Activated T-cell treated with anti-CD3 and anti-CD28 coated beads, Interleukin-2, amount 50 U/mL, for 48 hours (primary cell): ENCODE data around the gene BIN1.
A peak's percentile ranks its signal among the peaks of the same experiment; 100 is the strongest.

Experiments
- DNase-seq, 2 experiments: peaks; one replicate each; pipeline ENCODE4 v3.0.0-alpha.2; 2020

Gene BIN1

DNA sequence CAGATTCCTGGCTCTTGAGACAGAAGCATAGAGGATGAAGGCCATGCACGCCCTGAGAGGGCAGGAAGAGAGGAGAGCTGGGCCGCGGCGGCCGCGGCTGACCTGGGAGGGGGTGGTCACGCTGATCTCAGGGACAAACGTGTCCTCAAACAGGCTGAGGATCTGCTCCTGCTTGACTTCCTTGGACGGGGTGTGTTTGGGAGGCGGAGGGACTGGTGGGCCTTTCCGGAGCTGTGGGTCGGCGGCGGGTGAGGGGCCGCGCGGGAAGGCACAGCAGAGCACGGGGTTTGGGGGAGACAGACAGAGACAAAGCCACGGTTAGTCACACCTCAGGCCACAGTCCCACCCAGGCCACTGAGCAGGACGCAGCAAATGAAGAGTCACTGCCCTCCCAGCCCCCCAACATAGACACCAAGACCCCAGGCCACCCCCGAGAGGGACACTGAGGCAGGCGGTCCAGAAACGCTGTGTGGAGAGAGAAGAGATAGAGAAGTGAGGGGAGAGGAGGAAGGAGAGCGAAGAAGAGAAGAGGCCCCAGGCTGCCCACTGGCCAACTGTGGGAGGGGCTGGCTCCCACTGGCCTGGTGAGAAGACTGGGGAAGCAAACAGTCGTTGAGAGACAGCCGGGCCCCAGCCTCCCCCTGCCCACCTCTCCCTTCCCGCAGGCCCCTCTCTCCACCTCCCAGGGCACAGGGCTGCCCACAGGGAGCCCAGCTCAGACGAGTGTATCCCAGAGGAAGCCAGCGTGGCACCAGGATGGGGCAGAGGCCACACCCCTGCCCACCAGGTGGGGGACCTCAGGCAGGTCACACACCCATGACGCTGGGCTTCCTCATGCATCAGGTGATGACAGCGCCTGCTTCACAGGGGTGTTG is 49.3 kb downstream of the BIN1 start:
- DNase-seq: no peak

DNA sequence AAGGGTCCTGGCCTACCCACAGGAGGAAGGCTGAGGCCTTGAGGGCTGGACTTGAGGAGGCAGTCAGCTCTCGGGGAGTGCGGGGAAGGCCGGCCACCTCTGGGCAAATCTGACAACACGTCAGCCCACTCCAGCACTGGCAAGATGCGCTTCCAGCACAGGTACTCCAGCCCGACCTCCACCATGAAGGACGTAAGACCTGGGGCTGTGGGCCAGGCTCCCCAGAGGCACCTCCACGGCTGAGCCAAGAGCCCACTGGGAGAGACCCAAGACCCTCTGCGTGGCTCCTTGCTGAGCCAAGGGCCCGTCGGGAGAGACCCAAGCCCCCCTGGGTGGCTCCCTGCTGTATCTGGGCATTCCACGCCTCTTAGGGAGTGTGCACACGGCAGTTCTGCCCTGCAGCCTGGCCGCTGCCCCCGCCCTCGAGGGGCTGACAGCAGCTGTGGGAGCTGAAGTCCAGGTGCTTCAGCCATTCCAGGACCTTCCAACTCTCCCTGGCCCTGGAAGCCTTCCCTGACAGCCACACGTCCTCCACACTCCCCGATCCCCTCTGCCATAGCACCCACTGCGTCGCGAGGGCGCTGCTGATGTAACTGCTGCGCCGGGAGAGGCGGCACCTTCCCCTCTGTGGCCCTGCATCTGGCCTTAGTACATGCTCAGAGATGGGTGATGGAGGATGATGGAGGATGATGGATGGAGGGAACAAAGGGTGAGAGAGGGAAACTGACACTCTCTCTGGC is 50.2 kb downstream of the BIN1 start:
- DNase-seq: no peak

DNA sequence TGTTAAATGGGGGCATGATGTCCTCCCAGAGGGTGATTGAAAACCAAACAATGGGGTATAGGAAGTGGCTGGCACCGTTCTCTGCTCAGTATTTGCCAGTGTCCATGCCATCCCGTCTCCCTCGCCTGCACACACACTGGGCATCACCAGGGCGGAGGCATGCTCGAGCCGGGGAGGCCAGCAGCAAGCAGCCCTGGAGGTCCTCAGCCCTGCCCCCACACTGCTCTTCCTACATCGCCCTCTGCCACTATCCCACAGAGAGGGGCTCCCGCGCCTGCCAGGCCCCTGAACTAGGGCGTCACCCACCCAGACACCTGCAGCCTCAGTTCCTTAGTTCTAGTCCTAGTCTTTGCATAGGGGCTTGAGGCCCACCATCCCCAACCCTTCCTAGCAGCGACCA is 50.9 kb downstream of the BIN1 start:
- DNase-seq: no peak

DNA sequence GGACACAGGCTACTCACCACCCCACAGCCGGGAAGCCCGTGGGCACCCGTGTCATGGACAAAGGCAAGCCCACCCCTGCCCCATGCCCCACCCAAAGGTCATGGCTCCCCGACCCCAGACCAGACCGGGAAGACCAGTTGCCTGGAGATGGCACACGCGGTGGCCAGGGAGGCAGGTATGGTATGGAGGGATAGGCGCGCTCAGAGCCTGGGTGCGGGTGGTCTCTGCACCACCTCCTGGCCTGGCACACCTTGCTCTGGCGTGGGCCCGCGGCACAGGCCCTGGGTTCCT is 51.2 kb downstream of the BIN1 start:
- no peak for DNase-seq

DNA sequence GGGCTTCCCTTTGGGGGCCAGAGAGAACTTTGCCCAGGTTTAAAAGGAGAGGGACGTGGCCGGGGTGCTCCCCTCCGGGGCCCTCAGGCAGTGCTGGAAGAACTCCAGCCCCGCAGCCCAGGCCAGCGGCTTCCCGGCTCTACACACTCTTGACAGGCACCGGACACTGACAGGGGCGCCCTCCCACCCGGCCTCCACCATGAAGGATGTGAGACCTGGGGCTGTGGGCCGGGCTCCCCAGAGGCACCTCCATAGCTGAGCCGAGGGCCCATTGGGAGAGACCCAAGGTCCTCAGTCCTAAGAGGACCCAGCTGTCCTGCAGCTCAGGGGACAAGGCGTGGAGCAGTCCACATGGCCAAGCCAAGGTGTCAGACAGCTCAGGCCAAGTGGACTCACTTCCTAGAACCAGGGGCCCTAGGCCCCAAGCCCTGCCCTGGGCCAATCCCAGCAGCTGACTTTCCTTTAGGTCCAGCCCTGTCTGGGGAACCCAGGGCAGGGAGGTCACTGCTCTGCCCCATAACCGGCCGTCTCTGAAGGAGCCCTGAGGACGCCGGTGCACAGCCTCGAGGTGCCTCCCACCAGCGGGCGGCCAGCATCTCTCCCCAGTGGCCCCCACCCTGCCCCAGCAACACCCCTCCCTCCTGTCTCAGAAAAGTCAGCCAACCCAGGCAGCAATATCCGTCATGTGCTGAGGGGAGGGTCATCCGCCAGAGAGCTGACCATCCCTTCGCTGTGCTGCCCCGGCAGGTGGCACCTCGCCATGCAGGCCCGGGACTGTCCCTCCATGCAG is 51.8 kb downstream of the BIN1 start:
- DNase-seq: no peak

DNA sequence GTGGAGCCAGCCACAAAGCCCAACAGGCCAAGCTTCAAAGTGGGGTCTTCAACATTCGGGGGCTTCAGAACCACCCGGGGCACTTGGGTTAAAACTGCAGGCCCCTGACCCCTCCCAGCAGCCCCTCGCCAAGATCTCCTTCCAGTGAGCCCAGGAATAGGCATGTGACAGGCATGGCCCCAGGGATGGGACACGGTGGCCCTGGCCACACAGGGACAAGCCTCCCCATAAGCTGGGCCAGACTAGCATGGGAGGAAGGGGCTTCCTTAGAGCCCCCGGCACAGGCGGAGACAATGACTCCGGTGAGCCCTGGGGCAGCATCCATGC is 52.4 kb downstream of the BIN1 start:
- no peak for DNase-seq

DNA sequence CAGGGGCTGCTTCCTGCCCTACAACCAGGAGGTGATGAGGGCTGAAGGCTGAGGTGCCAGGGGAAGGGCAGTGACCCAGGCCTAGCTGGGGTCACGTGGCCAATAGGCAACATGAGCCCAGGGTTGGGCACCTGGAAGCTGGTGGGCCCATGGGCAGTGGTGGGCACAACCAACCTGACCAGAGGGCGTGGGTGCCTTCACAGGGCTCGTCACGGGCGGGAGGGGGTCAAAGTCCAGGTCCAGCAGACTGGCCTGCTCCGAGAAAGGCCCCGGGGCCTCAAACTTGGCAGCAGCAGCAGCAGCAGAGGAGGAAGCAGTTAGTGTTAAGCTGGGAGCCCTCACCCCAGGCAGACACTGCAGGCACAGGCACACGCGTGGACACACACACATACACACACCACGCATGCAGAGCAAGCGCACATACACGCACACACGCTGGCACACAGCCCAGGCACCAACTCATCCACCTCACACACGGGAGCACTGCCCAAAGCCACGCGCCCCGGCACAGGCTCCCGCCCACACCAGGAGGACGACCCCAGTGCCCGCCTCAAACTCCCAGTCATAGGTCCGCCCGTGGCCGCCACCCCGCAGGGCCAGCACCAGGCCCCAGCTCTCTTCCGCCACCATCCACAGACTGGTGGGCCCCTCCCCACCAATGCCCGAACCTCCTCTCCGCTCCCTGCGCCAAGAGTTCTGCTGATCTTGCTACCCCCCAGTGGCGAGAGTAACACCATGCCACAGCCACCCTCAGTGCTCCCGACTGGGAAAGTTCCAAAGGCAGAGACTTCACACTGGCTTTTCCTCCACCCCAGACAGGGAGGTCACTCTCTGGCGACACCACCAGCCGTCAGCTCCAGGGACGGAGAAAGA is 53.0 kb downstream of the BIN1 start:
- no peak for DNase-seq

DNA sequence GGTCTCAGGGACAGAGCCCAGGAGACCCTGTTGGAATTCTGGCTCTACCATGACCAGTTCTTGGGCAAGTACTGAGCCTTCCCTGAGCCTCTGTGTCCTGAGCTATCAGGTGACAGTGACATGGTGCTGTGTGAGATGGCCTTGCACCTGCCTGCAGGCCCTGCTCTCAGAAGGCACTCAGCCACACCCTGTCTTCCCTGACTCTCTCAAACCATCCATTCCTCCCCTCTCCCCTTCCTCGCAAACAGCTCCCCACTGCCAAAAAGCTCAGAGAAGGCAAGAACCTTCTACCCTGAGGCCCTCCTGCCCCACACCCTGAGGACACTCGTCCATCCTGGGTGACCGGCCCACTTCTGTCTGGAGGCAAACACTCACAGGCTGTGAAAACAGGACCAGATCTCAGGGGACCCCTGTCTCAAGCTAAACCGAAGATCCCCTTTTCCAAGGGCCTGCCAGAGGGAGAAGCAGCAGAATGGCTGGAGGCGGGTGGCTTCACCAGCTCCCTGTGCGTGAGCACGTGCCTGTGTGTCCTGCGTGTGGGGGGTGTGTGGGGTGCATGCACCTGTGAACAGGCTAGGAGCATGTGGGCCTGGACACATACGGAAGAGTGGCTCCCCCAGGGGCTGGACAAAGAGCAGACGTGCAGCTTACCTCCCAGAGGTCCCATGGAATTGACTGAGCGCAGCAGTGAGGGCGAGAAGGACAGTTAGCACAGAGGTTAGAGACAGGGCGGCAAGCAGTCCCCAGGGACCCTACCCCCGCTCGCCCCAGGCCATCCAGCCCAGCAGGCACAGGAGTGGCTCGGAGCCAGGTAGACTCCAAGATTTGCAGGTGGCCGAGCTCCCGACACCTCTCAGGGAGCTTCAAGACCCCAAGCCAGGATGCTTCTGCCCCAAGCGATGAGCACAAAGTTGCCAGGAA is 53.9 kb downstream of the BIN1 start:
- DNase-seq: no peak

DNA sequence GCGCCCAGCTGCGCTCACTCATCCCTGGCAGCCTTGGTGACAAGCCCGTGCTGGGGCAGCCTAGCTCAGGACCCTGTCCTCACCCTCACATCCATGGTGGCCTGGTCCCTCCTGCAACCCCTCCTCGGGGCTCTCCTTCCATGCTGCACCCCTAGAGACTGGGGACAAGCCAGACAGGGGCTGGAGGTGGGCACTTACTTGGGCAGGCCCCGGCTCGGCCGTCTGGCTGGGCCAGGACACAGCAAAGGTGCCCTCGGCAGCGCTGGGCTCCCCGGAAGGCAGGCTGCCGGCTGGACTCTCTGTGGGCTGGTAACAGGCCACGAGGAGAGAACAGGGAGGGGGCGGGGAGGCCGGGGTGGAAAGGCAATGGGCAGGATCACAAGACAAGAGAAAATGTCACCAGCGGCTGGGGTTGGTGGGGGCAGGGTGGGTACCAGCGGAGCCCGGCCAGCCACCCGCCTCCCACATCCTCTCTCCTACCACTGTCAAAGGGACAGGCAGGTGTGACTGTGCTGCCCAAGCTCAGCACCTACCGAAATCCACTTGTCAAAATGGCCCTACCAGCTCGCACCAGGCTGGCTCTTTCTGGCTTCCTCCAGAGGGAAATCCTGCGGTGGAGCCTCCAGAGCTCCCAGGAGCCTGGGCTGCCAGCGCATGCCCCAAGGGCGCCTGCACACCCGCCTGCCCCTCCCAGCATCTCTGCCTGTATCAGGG is 54.7 kb downstream of the BIN1 start:
- DNase-seq: no peak

DNA sequence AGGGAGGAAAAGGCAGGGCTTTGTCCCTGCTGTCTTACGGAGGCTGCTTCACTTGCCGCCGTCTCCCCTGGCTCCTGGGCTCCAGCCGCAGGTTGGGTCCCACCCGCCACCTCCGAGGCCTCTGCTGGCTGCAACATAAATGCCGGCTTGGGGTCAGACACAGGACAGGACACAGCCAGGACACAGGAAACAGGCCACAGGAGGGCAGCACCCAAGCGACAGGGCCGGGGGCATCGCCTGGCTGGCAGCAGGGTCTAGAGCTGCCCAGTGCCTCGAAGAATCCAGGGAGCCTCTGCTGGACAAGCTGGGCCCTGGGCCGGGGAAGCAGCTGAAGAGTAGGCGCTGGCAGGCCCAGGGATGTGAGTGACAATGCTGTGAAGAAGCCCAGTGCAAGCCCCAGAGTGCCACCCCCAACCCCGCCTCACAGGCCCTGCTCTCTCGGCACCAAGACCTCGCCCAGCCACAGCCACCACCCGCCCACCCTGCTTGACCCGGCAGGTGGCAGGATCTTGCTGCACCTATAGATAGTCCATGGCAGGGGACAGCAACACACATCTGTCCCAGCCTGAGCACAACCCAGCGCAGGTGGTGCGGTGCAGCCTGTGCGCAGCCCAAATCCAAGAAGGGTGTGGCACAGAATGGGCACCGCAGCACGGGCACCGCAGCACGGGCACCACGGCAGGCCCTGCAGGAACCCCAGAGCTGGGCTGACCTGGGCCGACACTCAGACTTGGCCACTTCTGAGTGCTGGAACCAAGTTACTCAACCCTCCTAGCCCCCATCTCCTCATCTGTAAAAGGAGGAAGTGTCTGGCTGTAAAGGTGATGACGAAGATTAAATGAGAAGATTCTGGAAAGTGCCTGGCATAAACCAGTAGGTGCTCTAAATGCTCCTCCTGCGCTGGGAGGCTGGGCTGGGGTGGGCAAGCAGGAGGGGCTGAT is 55.6 kb downstream of the BIN1 start:
- no peak for DNase-seq

DNA sequence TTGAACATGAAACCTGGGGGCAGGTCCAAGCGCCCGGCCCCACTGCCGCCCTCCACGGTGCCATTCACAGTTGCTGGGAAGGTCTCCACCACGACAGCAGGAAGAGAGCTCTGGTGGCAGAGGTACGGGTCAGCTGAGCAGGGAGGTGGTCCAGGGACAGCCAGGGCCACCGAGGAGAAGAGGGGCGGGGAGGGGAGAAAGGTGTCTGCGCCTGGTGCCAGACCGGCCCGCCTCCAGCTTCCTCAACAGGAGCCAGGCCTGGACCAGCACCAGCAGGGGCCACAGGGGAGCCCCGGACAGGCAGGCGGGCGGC is 56.2 kb downstream of the BIN1 start:
- DNase-seq: no peak

DNA sequence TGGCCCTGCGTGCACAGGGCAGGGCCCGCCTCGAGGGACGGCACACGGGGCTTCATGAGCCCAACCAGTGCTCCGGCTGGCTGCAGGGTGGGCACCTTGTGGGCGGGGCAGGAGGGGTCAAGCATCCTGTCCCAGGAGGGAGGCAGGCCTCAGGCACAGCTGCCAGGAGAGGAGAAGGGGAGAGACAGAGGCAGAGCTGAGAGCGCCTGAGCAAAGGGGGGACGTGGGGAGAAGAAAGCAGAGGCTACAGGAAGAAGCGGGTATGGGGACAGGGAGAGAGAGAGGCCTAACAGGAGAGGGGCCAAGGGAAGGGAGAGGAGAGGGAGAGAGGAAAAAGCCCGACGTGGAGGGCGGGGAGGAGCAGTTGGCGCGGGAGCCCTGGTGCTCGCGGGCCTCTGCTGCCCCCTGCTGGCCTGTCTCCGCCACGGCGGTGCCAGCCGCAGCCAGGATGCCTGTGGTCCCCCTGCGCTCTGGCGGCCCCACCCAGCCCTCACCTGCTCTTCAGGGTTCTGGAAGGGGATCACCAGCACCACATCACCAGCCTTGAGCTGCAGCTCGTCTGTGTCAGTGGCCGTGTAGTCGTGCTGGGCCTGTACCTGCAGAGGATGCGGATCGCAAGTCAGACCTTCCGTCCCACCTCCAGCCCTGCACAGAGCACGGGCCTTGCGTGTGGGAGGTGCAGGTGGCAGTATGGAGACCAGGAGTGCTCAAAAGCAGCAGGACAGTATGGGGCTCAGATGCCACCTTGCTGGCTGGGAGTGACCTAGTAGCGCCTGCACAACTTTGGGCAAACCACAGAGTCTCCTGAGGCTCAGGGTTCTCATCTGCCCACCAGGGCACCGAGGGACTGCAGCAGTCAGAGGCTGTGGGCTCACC is 56.8 kb downstream of the BIN1 start:
- peak; percentile 73 to 81 for DNase-seq

DNA sequence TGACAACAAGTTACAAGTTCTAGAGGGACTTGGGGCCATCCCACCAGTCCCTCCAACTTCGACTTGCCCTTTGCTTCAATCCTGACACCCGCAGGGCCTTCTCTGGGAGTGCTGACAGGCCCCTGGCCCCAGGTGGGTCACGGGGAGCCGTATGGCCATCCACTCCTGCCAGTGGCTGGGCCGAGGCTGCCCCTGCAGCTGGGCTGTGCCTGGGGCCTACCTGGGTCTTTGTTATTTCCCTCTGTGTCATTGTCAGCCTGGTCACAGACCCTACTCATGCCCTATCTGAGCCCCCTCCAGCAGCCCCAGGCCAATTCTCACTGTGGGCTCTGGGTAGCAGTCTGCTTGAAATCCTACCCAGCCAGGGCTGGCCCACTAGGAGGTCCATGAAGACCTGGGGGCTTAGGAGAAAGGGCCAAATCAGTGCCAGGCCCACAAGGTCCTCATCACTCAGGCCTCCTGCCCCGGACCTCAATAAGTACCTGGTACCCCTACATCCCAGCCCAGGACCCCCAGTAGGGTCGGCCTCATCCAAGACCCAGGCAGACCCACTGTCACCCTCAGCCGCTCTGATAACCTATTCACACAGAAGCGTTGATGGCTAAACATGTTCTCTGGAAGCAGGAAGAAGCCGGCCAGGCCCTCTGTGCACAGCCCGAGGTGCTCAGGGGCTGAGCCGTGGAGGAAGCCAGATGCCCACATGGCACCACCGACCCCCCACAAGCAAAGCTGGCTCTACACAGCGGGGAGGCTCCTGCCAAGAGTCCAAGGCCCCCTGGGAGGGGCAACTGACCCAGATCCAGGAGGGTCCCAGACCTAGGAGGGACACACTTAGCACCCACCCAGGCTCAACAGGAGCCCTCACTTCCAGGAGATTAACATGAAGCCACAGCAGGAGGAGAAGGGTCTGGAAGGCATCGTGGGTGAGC is 57.7 kb downstream of the BIN1 start:
- no peak for DNase-seq

DNA sequence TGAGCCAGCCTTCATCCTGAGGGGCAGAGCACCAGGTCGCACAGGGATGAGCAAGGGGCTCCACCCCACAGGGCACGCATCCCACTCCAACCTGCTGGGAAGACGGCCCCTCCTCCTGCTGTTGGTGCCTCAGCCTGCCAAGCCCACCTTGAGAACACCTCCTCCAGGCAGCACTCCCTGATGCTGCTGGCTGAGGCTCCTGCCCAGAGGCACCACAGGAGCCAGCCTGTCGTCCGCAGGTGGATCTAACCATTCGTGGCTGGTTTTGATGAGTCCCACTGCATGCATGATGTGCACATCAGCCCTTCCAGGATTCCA is 58.4 kb downstream of the BIN1 start:
- DNase-seq: peak; percentile 13

DNA sequence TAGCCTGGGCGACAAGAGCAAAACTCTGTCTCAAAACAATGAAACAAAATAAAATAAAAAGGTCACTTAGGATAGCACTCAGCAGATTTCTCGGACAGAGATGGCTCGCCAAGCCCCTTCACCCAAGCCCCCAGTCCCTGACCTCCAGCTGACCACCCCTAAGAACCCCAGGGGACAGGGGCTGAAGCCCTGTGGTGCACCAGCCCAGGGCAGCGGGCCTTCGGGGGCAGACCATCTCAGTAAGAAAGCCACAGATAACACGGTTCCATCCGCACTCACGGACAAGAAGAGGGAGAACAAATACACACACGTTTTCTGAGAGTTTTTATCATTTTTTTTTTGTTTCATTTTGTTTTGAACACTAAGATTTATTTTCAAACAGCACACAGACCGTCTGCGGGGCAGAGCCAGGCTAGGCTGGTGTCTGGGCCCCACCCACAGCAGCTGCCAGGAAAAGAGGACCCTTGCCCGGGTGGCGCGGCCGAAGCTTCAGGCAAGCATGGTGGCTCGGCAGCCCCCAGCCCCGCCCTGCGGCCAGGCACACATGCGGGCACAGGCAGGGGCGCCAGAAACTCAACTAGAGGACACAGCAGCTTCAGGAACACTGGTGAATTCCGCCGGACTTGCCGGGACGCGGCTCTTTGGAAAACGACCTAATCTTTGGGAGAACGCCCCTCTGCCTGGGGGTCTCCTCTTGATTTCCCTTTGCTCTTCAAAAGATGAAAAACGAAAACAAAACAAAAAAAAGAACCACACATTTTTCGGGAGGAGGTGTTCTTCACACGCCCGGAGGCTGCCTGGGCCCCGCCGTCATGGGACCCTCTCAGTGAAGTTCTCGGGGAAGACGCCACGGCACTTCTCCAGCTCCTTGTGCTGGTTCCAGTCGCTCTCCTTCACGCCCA is 59.0 kb downstream of the BIN1 start:
- DNase-seq: peak; percentile 10 to 11

DNA sequence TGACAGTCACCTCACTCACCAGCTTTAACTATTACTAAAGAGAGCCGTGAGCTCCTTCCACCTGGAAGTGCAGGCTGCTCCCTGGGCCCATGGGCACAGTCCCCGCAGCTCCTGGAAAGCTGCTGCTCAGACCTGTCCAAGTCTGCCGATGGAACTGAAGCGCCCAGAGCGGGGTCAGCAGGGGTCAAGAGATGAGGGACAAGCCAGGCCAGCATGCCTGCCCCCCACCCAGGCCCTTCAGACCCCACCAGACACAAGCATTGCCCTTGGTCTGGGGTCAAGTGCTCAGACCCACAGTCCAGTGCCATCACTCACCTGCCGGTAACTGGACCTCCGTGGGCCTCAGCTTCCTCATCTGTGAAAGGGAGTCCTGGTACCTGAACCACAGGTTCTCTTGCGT is 59.9 kb downstream of the BIN1 start:
- DNase-seq: no peak

DNA sequence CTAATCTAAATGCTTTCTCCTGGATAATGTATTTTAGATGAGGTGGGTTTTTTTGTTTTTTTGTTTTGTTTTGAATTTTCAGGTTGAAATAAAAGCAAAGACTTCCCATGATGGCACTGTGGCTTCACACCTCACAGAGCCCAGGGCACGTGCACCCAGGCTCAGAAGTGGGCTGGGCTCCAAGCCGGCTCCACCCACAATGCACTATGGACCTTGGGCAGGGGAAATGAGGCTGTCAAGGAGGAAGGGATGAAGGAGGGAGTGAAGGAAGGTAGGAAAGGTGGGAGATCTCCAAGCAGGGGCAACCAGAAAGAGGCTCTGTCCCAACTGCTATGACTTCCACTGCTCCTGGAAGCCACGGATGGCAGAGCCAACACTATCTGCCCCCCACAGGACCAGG is 60.4 kb downstream of the BIN1 start:
- peak in 1 of 2 experiments; percentile 26 for DNase-seq
